Heart right ventricle (tissue), 16 donors: ENCODE results near the gene HOXB2. TPM values are rescaled to one million over a fixed set of nuclear protein-coding genes. Genes with fewer than 3 reads are reported as not detected.

Experiments
- ATAC-seq, 8 donors: fragments of 200-7000 bp; cut with Tn5 transposase; one replicate each; pipeline ENCODE4 v1.9.1; 2020; ENCODE audit warnings: mild to moderate bottlenecking in 8 of 8, moderate library complexity in 8 of 8, moderate number of reproducible peaks in 1 of 8
- DNase-seq, 2 donors: peaks; one replicate each; pipeline ENCODE4 v3.0.0-alpha.2; 2020
- H3K27ac ChIP-seq, 10 donors: fragments of 200-600 bp; sonication (generic) in 2 of 10; one replicate each; pipeline versions ENCODE4 v1.5.0 to v1.8.0; 2020 to 2022; ENCODE audit warnings: mild to moderate bottlenecking in 3 of 10
- H3K27me3 ChIP-seq, 7 donors: fragments of 200-600 bp; one replicate each; pipeline ENCODE4 v1.8.0; 2021 to 2022; ENCODE audit warnings: mild to moderate bottlenecking in 2 of 7
- H3K36me3 ChIP-seq, 9 donors: fragments of 200-600 bp; sonication (generic) in 1 of 9; one replicate each; pipeline versions ENCODE4 v1.5.0 to v1.8.0; 2020 to 2022; ENCODE audit warnings: mild to moderate bottlenecking in 2 of 9
- H3K4me1 ChIP-seq, 9 donors: fragments of 200-600 bp; sonication (generic) in 1 of 9; one replicate each; pipeline versions ENCODE4 v1.5.0 to v1.8.0; 2020 to 2022; ENCODE audit warnings: mild to moderate bottlenecking in 4 of 9
- H3K4me3 ChIP-seq, 10 donors: fragments of 200-600 bp; sonication (generic) in 2 of 10; one replicate each; pipeline versions ENCODE4 v1.5.0 to v1.8.0; 2020 to 2022; ENCODE audit warnings: mild to moderate bottlenecking in 7 of 10, moderate library complexity in 2 of 10
- H3K9me3 ChIP-seq, 11 donors: fragments of 200-600 bp in 10 of 11; sonication (generic) in 2 of 11; one replicate each; pipeline versions ENCODE4 v1.5.0 to v1.8.0; 2013 to 2022; ENCODE audit warnings: mild to moderate bottlenecking in 2 of 11, control low read depth in 1 of 11, moderate library complexity in 1 of 11
- CTCF ChIP-seq, 9 donors: fragments of 200-600 bp; sonication (generic) in 2 of 9; IDR thresholded peaks; one replicate each; pipeline versions ENCODE4 v1.5.0 to v1.8.0; 2021 to 2022; ENCODE audit warnings: antibody characterized with exemption in 9 of 9, mild to moderate bottlenecking in 5 of 9, moderate library complexity in 1 of 9
- WGBS, 2 donors: extraction: QIAGEN DNeasy Blood & Tissue Kit; methylation state at CpG; one replicate each; pipeline ENCODE4 v1.1.7; 2013; ENCODE audit warnings: inconsistent platforms in 1 of 2; 5-methylcytosine and 5-hydroxymethylcytosine counted together
- intact Hi-C, 10 donors: fragments of 100-400 bp; cut with DNase I; formaldehyde crosslinking; loops; one replicate each; pipeline versions ENCODE4 v1.11.1 to v1.14.2; 2022
- polyA plus RNA-seq, 2 donors: library from polyadenylated mRNA; stranded (reverse); fragments of 200-250 nt; gene quantifications; one replicate each; pipeline ENCODE4 v1.2.3, GENCODE V29; 2013
- total RNA-seq, 10 donors: library from RNA; stranded (reverse); fragmentation: NEBNext Ultra II Directional in 3 of 10; extraction: Animal tissue kit (Norgen Biotek cat#: 25700) in 3 of 10; gene quantifications; one replicate each; pipeline versions ENCODE4 v1.2.1 to v1.2.4, GENCODE V29; 2021 to 2023
- donor health status: Arrhythmogenic right ventricular cardiomyopathy.
- donor health status: ischemic (EF 13 %, LVEDD 7.1; RV severe dilation, severe dysfunction).
- donor health status: healthy with polysubstance abuse.
- donor health status: DM: no; HTN: yes; CAD: no.
- donor health status: DM: no; HTN: no; CAD: no.
- donor health status: ischemic (EF 25% LVEDD 6.9; RV normal size, moderate dysfunction).
- donor health status: ischemic (EF 25% LVEDD 5.7; RV mildly dilated, moderate dysfunction).
- donor health status: healthy.
- donor health status: DM: yes; HTN: yes; CAD: no.
- donor health status: Ischemic cardiomyopathy.
- donor health status: ischemic (EF 35%, LVEDD 5.7; RV mildly dilated, moderate dysfunction).
- donor health status: nonischemic (EF 11% LVEDD 7.7; RV severe dilation, severe dysfunction).
- donor health status: DM: yes; HTN: yes; CAD: no.
- donor health status: PGD.
- donor health status: ischemic (EF 29% LVEDD 5.4; RV normal size, mild dysfunction).
- donor health status: nonischemic (EF 23%, LVEDD 6.1; RV moderate dilation, normal function).

Gene HOXB2
- total and polyA plus RNA-seq, 12 donors, result 0.47 to 7.9 (median 2.2) TPM

GRCh38 chr17:48563385-48563838 is 18.5 kb upstream of the HOXB2 start:
- no peaks in the 10 kb centered on the region for H3K36me3 ChIP-seq
- peaks cover 0 to 15% (median 3%) of the 10 kb centered on the region in 9 donors for H3K4me1 ChIP-seq
- H3K4me3 ChIP-seq, result peak overlapping the region in 3 of 10 donors; percentile 5 to 53 (median 52)
- peaks cover 20 to 99% (median 94%) of the 10 kb centered on the region in 7 donors for H3K27me3 ChIP-seq
- intact Hi-C loops, result no loop called here
- DNase-seq (no peak), ATAC-seq (no peak)
- H3K9me3 ChIP-seq, result no peaks in the 10 kb centered on the region
- H3K27ac ChIP-seq, result peak overlapping the region in 1 of 10 donors; percentile 80
- 47 to 52% methylated on average over 6 of the region's 6 CpGs for WGBS, 2 donors
- no peak for TF ChIP-seq CTCF (IDR thresholded peaks at IDR 0.05)

DNA sequence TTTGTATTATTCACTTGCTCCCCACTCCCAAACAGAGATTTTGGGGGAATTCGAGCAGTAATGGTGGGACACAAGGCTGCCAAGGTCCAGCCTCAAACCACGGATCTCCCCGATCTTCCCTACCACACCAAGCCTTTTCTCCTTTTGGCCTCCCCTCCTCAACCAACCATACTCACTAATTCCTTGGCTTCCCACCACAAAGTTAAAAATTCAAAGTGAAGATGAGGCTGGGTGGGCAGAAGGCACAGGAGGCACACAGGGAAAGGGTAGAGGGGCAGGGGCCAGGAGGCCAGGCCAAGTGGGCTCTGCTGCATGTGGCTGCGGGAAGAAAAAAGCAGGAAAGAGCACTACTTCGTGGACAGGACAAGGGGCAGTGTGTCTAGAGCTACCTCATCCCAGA is 18.0 kb upstream of the HOXB2 start:
- Histone ChIP-seq H3K9me3 (no peaks in the 10 kb centered on the region), H3K36me3 (no peaks in the 10 kb centered on the region), H3K27ac (no peak overlapping the region), H3K4me3 (no peak overlapping the region), H3K4me1 (peaks cover 0 to 12% (median under 1%) of the 10 kb centered on the region in 9 donors), H3K27me3 (peaks cover 20 to 99% (median 94%) of the 10 kb centered on the region in 7 donors)
- intact Hi-C loops, result no loop called here
- DNase-seq (no peak), ATAC-seq (no peak)
- WGBS, 2 donors, result 39 to 46% methylated on average over 5 of the region's 5 CpGs
- TF ChIP-seq CTCF (IDR thresholded peaks at IDR 0.05), result no peak

GRCh38 chr17:48561884-48562810 is 17.2 kb upstream of the HOXB2 start:
- peak in 1 of 8 donors; percentile 32 for ATAC-seq
- Histone ChIP-seq H3K36me3 (no peaks in the 10 kb centered on the region), H3K27me3 (peaks cover 17 to 98% (median 94%) of the 10 kb centered on the region in 7 donors), H3K9me3 (no peaks in the 10 kb centered on the region), H3K4me1 (peaks cover 0 to 14% (median 0%) of the 10 kb centered on the region in 9 donors), H3K4me3 (no peak overlapping the region), H3K27ac (no peak overlapping the region)
- WGBS, 2 donors, result 51 to 54% methylated on average over 15 of the region's 15 CpGs
- TF ChIP-seq CTCF (IDR thresholded peaks at IDR 0.05), result no peak
- intact Hi-C loops, result no loop called here
- no peak for DNase-seq

DNA sequence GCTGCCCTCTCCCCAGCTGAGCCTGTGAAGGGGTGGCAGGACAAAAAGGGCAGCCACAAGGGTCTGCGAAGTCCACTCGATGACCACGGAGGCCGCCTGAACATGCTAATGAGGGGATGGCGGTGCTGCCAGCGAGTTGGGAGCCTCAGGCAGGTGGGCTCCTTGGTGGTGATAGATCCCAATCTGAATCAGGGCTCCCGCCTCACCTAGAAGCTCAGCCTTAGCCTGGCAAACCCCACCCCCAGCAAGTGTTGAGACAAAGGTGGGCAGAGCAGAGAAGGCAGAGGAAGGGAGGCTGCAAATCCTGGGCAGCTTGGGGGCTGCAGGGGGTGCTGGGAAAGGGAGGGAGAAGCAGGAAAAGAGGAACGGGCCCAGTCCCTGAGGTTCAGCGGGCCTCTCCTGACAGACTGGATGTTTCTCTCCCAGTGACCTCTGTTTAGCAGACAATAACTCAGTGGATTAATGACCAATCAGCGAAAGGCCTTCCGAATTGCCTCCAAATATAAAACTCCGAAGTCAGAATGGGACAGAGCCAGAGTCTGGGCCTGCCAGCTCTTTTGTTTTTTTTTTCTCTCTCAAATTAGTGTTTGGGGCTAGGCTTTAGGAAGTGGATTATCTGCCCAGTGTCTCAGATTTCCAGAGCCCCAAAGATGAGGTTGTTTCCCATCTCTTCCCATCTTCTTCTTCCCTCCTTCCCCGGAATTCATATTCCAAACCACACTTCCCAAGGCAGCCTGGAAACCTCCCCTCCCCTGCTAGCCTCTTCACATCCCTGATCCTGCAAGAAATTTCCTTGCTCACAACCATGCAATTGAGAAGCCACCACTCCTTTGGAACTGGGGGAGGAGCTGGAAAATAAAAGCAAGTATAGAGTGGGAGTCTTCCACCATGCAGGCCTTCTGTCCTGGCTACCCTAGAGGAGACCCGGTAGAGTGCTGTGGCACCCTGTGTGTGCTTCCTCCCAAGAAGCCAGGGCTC is 15.2 kb upstream of the HOXB2 start:
- intact Hi-C loops, result no loop called here
- 44 to 45% methylated on average over 14 of the region's 14 CpGs for WGBS, 2 donors
- no peak for DNase-seq
- TF ChIP-seq CTCF (IDR thresholded peaks at IDR 0.05), result no peak
- ATAC-seq, result no peak
- Histone ChIP-seq H3K4me1 (peaks cover 0 to 22% (median 3%) of the 10 kb centered on the region in 9 donors), H3K27ac (no peak overlapping the region), H3K4me3 (no peak overlapping the region), H3K27me3 (peaks cover 11 to 98% (median 92%) of the 10 kb centered on the region in 7 donors), H3K9me3 (no peaks in the 10 kb centered on the region), H3K36me3 (no peaks in the 10 kb centered on the region)
